ENCODE measurements around the gene FSTL4. TPM values are rescaled to one million over a fixed set of nuclear protein-coding genes. Genes with fewer than 3 reads are reported as not detected.

FSTL4 gene
- polyA plus RNA-seq, 1 of the 3 experiments (the other 2 are of a cell fraction) = not detected

GRCh38 chr5:133384120-133384855 lies 228.1 kb downstream of the FSTL4 start:
- Histone ChIP-seq H3K4me1 (ENCODE audit: control insufficient read depth in 1 of 2, insufficient read depth in 2 of 2, low read depth in 1 of 2, low read length in 1 of 2) (no peaks in the 10 kb centered on the region), H3K4me2 (no peak overlapping the region), H3K9me2 (no peaks in the 10 kb centered on the region), H3K27ac (ENCODE audit: low read depth in 2 of 2, low read length in 1 of 2) (no peak overlapping the region), H3K9me3 (no peaks in the 10 kb centered on the region), H3F3A (replicated peaks; ENCODE audit: insufficient read depth) (no peaks in the 10 kb centered on the region), H3K36me3 (replicated peaks in 1 of 2; ENCODE audit: control insufficient read depth in 1 of 2, insufficient read depth in 2 of 2, low read length in 1 of 2) (no peaks in the 10 kb centered on the region), H3K4me3 (ENCODE audit: low read depth in 2 of 2, low read length in 1 of 2) (no peak overlapping the region), H3K9ac (no peak overlapping the region), H2AFZ (ENCODE audit: low read depth) (no peak overlapping the region), H4K20me1 (ENCODE audit: insufficient read depth) (no peaks in the 10 kb centered on the region), H3K79me2 (ENCODE audit: insufficient read depth) (no peaks in the 10 kb centered on the region), H3K27me3 (ENCODE audit: insufficient read depth) (no peaks in the 10 kb centered on the region; the same call in none of the 2 replicates)
- WGBS (ENCODE audit: low lambda C conversion rate) = 66% methylated on average over 11 of the region's 12 CpGs
- CTCF ChIA-PET = interaction anchor here (0.6 kb wide), 1 partner anchor 228 kb away, joined by 3 read pairs; the partner anchor contains the start of gene FSTL4
- POLR2A ChIA-PET = no interaction called here
- no peak for DNase-seq
- TF ChIP-seq EZH2phosphoT487 (IDR thresholded peaks at IDR 0.05; ENCODE audit: borderline replicate concordance, low read depth) = no peak
- no peak for TF ChIP-seq USF1 (IDR thresholded peaks at IDR 0.05; ENCODE audit: borderline replicate concordance, low read depth)
- no peak for TF ChIP-seq JUND (IDR thresholded peaks at IDR 0.05)
- no peak for TF ChIP-seq ELF1 (IDR thresholded peaks at IDR 0.05)
- TF ChIP-seq REST (IDR thresholded peaks at IDR 0.05; ENCODE audit: low read depth, low read length) = no peak
- TF ChIP-seq ZBTB33 (IDR thresholded peaks at IDR 0.05; ENCODE audit: borderline replicate concordance, low read depth) = no peak
- TF ChIP-seq FOXM1 (IDR thresholded peaks at IDR 0.05; ENCODE audit: low read depth) = no peak

- Histone ChIP-seq H3F3A (replicated peaks; ENCODE audit: insufficient read depth) (no peaks in the 10 kb centered on the region), H3K4me2 (no peak overlapping the region), H2AFZ (ENCODE audit: low read depth) (no peak overlapping the region), H3K4me1 (ENCODE audit: control insufficient read depth in 1 of 2, insufficient read depth in 2 of 2, low read depth in 1 of 2, low read length in 1 of 2) (no peaks in the 10 kb centered on the region), H3K27me3 (ENCODE audit: insufficient read depth) (no peaks in the 10 kb centered on the region; the same call in none of the 2 replicates), H3K9me2 (no peaks in the 10 kb centered on the region), H3K4me3 (ENCODE audit: low read depth in 2 of 2, low read length in 1 of 2) (no peak overlapping the region), H4K20me1 (ENCODE audit: insufficient read depth) (no peaks in the 10 kb centered on the region), H3K9me3 (0 out of 2 replicates have a peak, but pooled peaks cover 1% of the 10 kb centered on the region), H3K27ac (ENCODE audit: low read depth in 2 of 2, low read length in 1 of 2) (no peak overlapping the region), H3K79me2 (ENCODE audit: insufficient read depth) (no peaks in the 10 kb centered on the region), H3K9ac (no peak overlapping the region), H3K36me3 (replicated peaks in 1 of 2; ENCODE audit: control insufficient read depth in 1 of 2, insufficient read depth in 2 of 2, low read length in 1 of 2) (no peaks in the 10 kb centered on the region)
- CTCF ChIA-PET = interaction anchor here (0.6 to 1.0 kb wide), 2 partner anchors 229 to 485 kb away, joined by 3 read pairs; partner anchors contain the start of gene FSTL4
- POLR2A ChIA-PET = no interaction called here
- 50% methylated on average over 9 of the region's 9 CpGs for WGBS (ENCODE audit: low lambda C conversion rate)
- DNase-seq = no peak
- TF ChIP-seq EZH2phosphoT487 (IDR thresholded peaks at IDR 0.05; ENCODE audit: borderline replicate concordance, low read depth) (no peak), TEAD4 (IDR thresholded peaks at IDR 0.05; ENCODE audit: borderline replicate concordance, insufficient read depth) (no peak), RFX5 (IDR thresholded peaks at IDR 0.05; ENCODE audit: low read length) (no peak), ZBTB33 (IDR thresholded peaks at IDR 0.05; ENCODE audit: borderline replicate concordance, low read depth) (no peak), MXI1 (IDR thresholded peaks at IDR 0.05; ENCODE audit: low read depth, low read length) (no peak), NFIC (IDR thresholded peaks at IDR 0.05; ENCODE audit: borderline replicate concordance) (no peak), REST (IDR thresholded peaks at IDR 0.05; ENCODE audit: low read depth, low read length) (no peak)
Observed at GRCh38 chr5:133383580-133383939, 228.8 kb downstream of the FSTL4 start.

Measured in SK-N-SH (cell line).